ENCODE measurements around the gene GPR78.

The GPR78 gene, protein sequence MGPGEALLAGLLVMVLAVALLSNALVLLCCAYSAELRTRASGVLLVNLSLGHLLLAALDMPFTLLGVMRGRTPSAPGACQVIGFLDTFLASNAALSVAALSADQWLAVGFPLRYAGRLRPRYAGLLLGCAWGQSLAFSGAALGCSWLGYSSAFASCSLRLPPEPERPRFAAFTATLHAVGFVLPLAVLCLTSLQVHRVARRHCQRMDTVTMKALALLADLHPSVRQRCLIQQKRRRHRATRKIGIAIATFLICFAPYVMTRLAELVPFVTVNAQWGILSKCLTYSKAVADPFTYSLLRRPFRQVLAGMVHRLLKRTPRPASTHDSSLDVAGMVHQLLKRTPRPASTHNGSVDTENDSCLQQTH

DNA sequence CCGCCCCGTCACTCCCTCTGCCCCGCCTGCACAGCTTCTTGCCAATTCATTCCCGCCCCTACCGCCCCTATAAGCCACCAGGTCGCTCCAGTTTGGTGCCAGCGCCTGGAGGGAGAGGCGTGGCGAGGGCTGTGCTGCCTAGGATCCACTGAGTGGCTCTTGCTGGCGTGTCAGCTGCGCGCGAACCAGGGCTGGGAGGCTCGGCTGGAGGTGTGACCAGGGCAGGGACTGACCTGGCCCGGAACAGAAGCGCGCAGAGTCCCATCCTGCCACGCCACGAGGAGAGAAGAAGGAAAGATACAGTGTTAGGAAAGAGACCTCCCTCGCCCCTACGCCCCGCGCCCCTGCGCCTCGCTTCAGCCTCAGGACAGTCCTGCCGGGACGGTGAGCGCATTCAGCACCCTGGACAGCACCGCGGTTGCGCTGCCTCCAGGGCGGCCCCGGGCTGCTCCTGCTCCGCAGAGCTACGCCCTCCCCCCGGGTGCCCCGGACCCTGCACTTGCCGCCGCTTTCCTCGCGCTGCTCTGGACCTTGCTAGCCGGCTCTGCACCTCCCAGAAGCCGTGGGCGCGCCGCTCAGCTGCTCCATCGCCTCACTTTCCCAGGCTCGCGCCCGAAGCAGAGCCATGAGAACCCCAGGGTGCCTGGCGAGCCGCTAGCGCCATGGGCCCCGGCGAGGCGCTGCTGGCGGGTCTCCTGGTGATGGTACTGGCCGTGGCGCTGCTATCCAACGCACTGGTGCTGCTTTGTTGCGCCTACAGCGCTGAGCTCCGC lies at the start of gene GPR78:
Gene GPR78 (plus strand): TSS at position 72 of the 773 bp plus-strand sequence. CDS start 591 bp downstream, at position 663.
- no peak for FAIRE-seq
- no peak for DNase-seq (ENCODE audit: insufficient read length, low spot score)

DNA sequence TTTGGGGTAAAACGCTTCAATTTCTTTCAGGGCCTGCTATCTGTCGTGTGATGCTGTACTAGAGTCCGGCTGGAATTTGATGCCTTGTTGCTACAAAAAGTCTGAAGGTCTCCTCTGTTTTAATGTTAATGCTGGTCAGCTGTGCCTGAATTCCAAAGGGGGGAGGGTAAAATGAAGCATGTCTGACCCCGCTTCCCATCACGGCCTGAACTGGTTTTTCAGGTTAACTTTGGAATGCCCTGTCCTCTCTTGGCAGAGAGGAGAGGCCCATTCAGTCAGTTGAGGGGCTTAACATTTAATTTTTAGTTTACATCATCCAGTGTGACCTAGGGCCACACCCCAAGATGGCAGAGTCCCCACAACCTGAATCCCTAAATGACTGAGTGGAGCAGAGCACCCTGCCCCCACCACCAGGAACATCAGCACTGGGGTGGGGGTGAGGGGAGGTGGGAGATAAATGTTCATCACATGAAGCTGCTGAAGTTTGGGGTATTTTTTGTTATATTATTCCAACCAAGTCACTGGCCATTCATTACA lies 47.9 kb upstream of the GPR78 start:
- TF ChIP-seq, protein P1, sequence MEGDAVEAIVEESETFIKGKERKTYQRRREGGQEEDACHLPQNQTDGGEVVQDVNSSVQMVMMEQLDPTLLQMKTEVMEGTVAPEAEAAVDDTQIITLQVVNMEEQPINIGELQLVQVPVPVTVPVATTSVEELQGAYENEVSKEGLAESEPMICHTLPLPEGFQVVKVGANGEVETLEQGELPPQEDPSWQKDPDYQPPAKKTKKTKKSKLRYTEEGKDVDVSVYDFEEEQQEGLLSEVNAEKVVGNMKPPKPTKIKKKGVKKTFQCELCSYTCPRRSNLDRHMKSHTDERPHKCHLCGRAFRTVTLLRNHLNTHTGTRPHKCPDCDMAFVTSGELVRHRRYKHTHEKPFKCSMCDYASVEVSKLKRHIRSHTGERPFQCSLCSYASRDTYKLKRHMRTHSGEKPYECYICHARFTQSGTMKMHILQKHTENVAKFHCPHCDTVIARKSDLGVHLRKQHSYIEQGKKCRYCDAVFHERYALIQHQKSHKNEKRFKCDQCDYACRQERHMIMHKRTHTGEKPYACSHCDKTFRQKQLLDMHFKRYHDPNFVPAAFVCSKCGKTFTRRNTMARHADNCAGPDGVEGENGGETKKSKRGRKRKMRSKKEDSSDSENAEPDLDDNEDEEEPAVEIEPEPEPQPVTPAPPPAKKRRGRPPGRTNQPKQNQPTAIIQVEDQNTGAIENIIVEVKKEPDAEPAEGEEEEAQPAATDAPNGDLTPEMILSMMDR (IDR thresholded peaks at IDR 0.05; ENCODE audit: insufficient read depth, missing control alignments), result no peak
- no peak for FAIRE-seq
- DNase-seq (ENCODE audit: insufficient read length, low spot score), result no peak

More for the DNA sequence above, at the start of gene GPR78:
- TF ChIP-seq, protein P1 (IDR thresholded peaks at IDR 0.05; ENCODE audit: insufficient read depth, missing control alignments), result no peak

DNA sequence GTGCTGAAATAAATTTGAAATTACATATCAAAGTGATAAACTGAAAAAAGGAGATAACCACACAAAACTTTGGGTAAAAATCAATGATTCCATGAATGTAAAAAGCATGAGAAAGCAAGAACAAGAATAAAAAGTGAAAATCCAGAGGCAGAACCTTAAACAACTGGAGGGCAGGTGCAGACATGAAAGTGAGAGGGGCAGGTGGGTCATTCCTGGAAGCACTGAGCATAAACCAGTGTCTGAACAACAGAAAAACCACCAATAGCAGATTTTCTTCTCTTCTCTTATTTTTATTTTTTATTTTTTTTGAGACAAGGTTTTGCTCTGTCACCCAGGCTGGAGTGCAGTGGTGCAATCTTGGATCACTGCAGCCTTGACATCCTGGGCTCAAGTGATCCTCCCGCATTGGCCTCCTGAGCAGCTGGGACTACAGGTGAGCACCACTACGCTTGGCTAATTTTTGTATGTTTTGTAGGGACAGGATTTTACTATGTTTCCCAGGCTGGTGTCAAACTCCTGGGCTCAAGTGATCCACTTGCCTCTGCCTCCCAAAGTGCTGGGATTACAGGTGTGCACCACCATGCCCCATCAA lies 46.8 kb upstream of the GPR78 start:
- no peak for DNase-seq (ENCODE audit: insufficient read length, low spot score)
- TF ChIP-seq, protein P1 (IDR thresholded peaks at IDR 0.05; ENCODE audit: insufficient read depth, missing control alignments), result no peak
- no peak for FAIRE-seq

DNA sequence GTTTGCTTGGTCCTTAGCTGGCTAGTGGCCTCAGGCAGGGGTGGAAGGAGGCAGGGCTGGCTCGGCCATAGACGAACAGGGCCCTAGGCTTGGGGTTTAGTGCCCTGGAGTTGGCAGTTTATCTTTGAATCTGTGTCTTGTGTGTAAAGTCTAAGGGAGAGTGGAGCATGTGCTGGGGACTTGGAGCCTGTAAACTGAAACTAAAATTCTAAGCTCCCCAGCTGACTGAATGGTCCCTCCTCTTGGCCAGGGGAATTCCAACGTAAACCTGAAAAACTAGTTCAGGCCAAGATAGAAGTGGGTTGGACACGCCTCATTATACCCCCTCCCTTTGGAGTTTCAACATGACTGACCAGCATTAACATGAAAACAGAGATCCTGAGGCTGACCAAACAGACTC lies 46.1 kb upstream of the GPR78 start:
- FAIRE-seq (no peak), DNase-seq (ENCODE audit: insufficient read length, low spot score) (no peak)
- TF ChIP-seq, protein P1 (IDR thresholded peaks at IDR 0.05; ENCODE audit: insufficient read depth, missing control alignments), result no peak

DNA sequence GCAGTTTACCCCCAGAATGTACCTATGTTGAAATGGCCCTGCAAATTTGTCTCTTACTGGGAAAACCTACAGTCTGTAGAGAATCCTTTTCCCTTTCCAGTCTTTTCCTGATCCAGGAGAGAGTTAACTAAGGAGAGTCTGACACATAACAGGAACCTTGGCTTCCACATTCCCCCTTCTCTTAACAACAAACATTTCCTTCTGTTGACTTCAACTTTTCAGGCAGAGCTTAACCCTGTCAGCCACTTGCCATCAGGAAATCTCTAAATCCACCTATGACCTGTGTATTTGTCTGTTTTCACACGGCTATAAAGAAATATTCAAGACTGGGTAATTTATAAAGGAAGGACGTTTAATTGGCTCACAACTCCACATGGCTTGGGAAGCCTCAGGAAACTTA lies 45.6 kb upstream of the GPR78 start:
- TF ChIP-seq, protein P1 (IDR thresholded peaks at IDR 0.05; ENCODE audit: insufficient read depth, missing control alignments), result no peak
- DNase-seq (ENCODE audit: insufficient read length, low spot score) (no peak), FAIRE-seq (no peak)

DNA sequence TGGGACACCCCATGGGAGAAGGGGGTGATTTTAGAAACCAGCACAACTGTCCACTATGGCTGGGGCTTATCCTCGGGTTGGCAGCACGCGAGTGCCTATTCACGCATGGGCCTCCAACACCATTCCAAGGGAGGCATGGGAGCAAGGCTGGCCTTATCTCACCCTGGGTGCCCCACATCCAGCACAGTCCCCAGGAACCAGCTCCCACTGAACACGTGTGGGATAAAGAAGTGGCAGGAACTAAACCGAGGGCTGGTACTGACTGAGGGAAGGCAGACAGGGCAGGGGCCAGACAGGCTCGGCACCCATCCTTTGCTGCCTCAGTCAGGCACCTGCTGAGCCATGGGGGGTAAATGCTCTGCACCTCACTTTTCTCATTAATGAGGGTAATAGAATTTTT lies 43.7 kb upstream of the GPR78 start:
- FAIRE-seq, result no peak
- TF ChIP-seq, protein P1 (IDR thresholded peaks at IDR 0.05; ENCODE audit: insufficient read depth, missing control alignments), result no peak
- no peak for DNase-seq (ENCODE audit: insufficient read length, low spot score)
